Kidney epithelial cell (primary cell): Measurements from ENCODE around the gene KCNK13. TPM values are rescaled to one million over a fixed set of nuclear protein-coding genes. Genes with fewer than 3 reads are reported as not detected.

Experiments
- DNase-seq: peaks from one replicate; pipeline ENCODE4 v3.0.0-alpha.2; 2010; ENCODE audit warnings: low read depth
- H3K27me3 ChIP-seq: 2 replicates; pipeline ENCODE4 v1.6.0; 2011; ENCODE audit warnings: low read length; ENCODE audit not compliant: control insufficient read depth, insufficient read depth
- H3K36me3 ChIP-seq: 2 replicates; pipeline ENCODE4 v1.5.1; 2011; ENCODE audit warnings: low read length; ENCODE audit not compliant: control insufficient read depth, insufficient read depth
- H3K4me3 ChIP-seq: 2 replicates; pipeline ENCODE4 v1.5.1; 2011; ENCODE audit warnings: low read depth, mild to moderate bottlenecking, control low read depth, low read length
- total RNA-seq: library from RNA; depleted of rRNA; stranded (reverse); fragments of >200 nt; gene quantifications from 2 replicates; pipeline ENCODE4 v1.2.3, GENCODE V29; 2015
- TF ChIP-seq, protein P1 (sequence below): IDR thresholded peaks from 2 replicates; pipeline ENCODE4 v1.5.1; 2011; ENCODE audit warnings: mild to moderate bottlenecking, moderate library complexity, low read length, control low read depth, inconsistent platforms; ENCODE audit not compliant: insufficient read depth, poor library complexity, severe bottlenecking

KCNK13 gene
- total RNA-seq, 1 donor from 2014 or later, result 0.13 TPM

DNA sequence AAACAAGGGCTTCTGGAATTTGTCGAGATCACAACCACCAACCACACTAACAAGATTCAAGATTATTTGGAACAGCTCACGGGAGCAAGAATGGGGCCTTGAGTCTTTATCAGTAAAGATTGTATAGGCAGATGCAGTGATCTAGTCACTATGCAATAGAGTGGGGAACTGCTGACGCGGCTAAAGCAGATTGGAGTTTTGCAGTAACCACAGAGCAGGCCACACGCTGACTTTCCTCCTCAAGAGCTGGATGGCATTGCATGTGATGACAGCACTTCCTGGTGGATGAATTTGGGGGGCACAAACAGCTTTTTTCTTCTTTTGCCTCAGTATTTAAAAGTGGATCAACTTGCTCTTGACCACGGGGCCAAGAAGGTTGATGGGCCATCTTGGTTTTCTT, 46.0 kb downstream of the KCNK13 start:
- no peaks in the 10 kb centered on the region for H3K36me3 ChIP-seq
- no peak for DNase-seq
- TF ChIP-seq, protein P1, sequence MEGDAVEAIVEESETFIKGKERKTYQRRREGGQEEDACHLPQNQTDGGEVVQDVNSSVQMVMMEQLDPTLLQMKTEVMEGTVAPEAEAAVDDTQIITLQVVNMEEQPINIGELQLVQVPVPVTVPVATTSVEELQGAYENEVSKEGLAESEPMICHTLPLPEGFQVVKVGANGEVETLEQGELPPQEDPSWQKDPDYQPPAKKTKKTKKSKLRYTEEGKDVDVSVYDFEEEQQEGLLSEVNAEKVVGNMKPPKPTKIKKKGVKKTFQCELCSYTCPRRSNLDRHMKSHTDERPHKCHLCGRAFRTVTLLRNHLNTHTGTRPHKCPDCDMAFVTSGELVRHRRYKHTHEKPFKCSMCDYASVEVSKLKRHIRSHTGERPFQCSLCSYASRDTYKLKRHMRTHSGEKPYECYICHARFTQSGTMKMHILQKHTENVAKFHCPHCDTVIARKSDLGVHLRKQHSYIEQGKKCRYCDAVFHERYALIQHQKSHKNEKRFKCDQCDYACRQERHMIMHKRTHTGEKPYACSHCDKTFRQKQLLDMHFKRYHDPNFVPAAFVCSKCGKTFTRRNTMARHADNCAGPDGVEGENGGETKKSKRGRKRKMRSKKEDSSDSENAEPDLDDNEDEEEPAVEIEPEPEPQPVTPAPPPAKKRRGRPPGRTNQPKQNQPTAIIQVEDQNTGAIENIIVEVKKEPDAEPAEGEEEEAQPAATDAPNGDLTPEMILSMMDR, result no peak
- H3K4me3 ChIP-seq, result no peak overlapping the region
- no peaks in the 10 kb centered on the region for H3K27me3 ChIP-seq

DNA sequence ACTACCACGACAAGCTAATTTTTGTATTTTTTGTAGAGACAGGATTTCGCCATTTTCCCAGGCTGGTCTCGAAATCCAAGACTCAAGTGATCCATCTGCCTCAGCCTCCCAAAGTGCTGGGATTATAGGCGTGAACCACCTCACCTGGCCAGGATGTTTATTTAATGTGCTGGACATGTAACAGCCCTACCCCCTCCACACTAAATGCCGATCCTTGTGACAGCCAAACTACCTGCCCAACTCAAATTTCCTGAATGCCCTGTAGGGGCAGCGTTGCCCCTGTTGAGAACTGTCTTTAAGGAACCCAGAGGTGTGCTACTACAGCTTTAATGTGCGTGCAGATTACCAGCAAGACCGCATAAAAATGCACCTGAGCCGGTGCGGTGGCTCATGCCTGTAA, 48.1 kb downstream of the KCNK13 start:
- Histone ChIP-seq H3K36me3 (no peaks in the 10 kb centered on the region), H3K27me3 (no peaks in the 10 kb centered on the region), H3K4me3 (no peak overlapping the region)
- TF ChIP-seq, protein P1, result peak; percentile 11
- no peak for DNase-seq

DNA sequence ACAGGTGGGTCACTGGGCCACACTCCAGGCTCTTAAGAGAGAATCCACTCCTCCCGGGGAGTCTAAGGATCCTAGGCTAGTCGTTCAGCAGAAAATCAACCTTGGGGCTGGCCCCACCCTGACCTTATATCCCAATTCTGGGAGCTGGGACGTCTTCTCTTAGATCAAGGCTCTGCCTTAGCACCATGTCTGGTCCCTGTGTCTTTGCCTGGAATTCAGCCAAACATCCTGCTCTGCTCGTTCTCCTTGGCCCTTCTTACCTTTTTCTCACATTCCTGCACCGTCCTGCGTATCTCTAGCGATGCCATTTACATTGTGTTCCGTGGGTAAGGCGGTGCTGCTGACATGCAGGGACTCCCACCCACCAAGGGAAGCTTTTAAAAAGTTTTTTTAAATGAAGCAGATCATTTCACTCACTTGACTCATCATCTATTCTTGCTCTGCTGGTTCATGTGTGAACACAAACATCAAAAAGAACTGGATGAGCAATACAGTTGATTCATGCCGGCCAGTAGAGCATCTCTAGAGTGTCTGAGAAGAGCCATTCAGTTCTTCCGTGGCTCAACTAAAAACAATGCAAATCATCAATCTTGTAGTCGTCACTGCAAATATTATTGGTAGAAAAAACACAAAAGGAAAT, 50.2 kb downstream of the KCNK13 start:
- Histone ChIP-seq H3K4me3 (no peak overlapping the region), H3K27me3 (no peaks in the 10 kb centered on the region), H3K36me3 (no peaks in the 10 kb centered on the region)
- peak; percentile 64 for DNase-seq
- TF ChIP-seq, protein P1, result no peak

DNA sequence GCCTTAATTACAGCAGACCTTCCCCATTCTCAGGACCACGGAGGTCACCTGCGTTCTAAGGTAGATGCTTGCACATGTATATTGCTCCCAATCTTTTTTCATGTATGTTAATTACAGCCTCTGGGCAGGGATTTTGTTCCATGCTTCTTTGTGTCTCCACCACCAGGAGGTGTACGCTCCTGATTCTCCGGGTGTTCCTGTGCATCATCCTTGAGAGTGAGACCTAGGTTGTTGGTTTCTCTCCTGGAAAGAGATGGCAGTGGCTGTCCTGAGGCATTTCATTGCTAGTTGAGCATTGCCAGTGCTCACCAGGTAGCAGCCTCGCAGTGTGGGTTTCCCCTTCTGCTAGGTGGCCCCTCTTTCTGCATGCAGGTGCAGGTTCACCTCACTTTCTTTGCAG, 52.8 kb downstream of the KCNK13 start:
- no peak for DNase-seq
- H3K4me3 ChIP-seq, result no peak overlapping the region
- no peaks in the 10 kb centered on the region for H3K36me3 ChIP-seq
- H3K27me3 ChIP-seq, result no peaks in the 10 kb centered on the region
- TF ChIP-seq, protein P1, result no peak

DNA sequence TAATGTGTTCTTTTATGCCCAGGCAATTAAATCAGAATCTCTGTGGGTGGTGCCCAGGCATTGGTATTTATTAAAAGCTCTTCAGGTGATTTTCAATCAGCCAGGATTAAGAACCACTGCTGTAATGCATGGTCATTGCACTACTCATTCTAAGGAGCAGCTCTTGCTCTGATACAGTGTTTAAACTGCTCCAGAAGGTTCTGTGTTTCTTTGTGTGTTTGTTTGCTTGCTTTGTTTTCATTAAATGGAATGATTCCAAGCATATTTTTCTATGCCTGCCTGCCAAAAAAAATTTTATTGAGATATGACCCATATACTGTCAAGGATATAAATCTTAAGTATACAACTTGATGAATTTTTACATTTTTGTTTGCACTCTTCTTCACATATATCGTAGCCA, 54.0 kb downstream of the KCNK13 start:
- Histone ChIP-seq H3K36me3 (no peaks in the 10 kb centered on the region), H3K4me3 (no peak overlapping the region), H3K27me3 (no peaks in the 10 kb centered on the region)
- DNase-seq, result no peak
- TF ChIP-seq, protein P1, result no peak

DNA sequence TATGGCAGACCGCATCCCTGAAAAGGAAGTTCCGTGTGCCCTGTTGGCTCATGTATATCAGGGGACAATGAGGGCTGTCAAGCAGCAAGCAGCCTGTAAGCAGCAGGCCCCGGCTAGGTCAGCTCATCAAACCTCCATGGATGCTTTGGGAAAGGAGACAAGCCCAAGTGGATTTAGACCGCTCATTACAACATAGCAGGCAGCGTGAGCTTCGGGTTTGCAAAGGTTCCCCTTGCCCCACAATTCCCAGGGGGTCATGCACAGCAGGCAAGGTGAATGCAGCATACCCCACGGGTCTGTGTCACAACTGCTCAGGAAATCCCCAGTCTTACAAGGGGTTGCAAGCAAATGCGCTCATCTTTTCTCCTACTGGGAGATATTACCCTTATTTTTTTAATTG, 54.6 kb downstream of the KCNK13 start:
- no peaks in the 10 kb centered on the region for H3K36me3 ChIP-seq
- H3K27me3 ChIP-seq, result no peaks in the 10 kb centered on the region
- TF ChIP-seq, protein P1, result no peak
- H3K4me3 ChIP-seq, result no peak overlapping the region
- DNase-seq, result no peak
